Measurements from ENCODE around the gene VAPB. TPM values are rescaled to one million over a fixed set of nuclear protein-coding genes. Genes with fewer than 3 reads are reported as not detected.
"Not testable (repeated sequence)": the region's sequence is repeated elsewhere in the genome, so short reads cannot be mapped to it uniquely, and the experiment has no call there.

VAPB gene
- polyA plus RNA-seq, 3 donors: 51.2 to 53.5 (median 52.4) TPM

- no peak for DNase-seq
Observed at GRCh38 chr20:58403272-58403671, 14.2 kb downstream of the VAPB start.

DNA sequence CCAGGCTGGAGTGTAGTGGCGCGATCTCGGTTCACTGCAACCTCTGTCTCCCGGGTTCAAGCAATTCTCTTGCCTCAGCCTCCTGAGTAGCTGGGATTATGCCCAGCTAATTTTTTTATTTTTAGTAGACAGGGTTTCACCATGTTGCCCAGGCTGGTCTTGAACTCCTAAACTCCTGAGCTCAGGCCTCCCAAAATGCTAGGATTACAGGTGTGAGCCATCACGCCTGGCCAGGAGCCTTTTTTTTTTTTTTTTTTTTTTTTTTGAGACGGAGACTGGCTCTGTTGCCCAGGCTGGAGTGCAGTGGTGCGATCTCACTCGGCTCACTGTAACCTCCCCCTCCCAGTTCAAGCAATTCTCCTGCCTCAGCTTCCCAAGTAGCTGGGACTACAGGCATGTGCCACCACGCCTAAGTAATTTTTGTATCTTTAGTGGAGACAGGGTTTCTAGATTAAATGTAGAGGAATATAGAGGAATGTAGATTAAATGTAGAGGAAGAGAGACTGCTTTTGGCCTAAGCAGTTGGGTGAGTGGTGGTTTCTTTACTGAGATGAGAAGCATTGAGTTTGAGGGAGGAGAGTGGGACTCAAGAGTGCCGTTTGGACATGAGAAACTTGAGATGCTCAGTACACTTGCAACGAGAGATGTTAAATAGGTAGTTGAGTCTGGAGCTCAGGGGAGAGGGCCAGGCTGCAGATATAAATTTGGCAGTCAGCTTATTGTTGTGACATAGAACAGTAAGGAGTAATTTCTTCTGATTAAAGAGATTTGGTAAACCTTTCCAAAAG lies 16.7 kb downstream of the VAPB start:
- no peak for DNase-seq

GRCh38 chr20:58406422-58407001 lies 17.5 kb downstream of the VAPB start:
- DNase-seq: no peak

DNA sequence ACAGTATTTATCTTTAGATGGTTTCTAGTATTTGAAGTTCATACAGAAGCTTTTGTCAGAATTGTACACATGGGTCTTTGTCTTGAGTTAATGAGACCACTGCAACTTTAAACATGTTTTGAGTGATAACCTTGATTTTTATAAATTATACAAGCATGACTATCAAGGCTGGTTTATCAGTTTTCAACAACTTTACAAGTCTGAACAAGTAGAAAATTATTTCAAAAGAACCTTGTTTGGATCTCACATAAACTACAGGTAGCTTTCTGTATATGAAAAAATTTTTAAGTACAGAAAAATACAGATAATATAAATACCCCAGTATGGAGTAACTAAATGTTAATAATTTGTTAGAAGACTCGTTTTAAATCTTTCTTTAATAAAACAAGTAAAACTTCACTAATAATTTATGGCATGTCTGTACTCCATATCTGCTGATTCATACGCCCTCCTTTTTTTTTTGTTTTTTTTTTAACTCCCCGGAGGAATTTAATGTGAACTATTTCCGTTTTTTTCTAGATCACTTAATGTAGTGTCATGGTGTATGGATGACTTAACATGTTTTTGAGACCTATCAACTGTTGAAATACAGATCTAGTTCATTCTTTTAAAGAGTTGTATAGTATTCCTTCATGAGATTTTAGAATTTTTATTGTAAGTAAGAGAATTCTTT lies 18.3 kb downstream of the VAPB start:
- DNase-seq: no peak

DNA sequence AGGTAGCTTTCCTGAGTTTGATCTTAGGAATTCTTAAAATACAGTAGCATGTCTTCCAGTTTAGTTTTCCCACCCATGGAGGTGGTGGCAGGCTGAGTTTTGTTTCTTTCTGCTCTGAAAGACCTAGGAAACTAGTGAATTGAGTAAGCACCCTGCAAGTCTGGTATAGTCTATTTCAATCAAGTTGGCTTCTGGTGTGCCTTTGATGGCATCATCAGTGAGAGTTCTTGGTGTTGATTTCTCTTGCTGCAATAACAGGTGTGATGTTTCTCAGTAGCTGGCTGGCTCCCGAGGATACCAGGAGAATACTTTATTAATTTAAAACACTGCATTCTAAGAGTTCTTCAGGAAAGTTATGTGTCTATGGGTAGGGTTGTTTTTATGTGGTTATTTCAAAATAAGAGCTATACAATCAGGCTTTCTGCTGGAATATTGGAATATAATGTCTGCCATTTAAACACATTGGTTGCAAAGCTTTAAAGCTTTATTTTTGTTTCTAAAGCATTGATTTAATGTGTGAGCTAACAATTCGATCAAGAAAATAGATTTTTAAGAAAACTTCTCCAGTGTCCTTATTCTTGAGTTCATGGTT lies 19.0 kb downstream of the VAPB start:
- DNase-seq: no peak

- no peak for DNase-seq
Observed at GRCh38 chr20:58408603-58409246, 19.7 kb downstream of the VAPB start.

DNA sequence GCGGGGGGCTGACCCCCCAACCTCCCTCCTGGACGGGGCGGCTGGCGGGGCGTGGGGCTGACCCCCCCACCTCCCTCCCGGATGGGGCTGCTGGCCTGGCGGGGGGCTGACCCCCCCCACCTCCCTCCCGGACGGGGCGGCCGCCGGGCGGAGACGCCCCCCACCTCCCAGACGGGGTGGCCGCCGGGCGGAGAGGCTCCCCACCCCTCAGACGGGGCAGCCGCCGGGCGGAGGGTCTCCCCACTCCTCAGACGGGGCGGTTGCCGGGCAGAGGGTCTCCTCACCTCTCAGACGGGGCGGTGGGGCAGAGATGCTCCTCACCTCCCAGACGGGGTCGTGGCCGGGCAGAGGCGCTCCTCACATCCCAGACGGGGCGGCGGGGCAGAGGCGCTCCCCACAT lies 25.2 kb downstream of the VAPB start:
- DNase-seq: not testable (repeated sequence)

DNA sequence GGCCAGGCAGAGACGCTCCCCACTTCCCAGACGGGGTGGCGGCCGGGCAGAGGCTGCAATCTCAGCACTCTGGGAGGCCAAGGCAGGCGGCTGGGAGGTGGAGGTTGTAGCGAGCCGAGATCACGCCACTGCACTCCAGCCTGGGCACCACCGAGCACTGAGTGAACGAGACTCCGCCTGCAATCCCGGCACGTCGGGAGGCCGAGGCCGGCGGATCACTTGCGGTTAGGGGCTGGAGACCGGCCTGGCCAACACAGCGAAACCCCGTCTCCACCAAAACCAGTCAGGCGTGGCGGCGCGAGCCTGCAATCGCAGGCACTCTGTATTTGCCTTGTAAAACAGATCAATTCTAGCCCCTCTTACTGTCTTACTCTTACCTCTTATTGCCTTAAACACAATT lies 25.8 kb downstream of the VAPB start:
- DNase-seq: not testable (repeated sequence)

GRCh38 chr20:58416057-58416456 lies 27.0 kb downstream of the VAPB start:
- no peak for DNase-seq

DNA sequence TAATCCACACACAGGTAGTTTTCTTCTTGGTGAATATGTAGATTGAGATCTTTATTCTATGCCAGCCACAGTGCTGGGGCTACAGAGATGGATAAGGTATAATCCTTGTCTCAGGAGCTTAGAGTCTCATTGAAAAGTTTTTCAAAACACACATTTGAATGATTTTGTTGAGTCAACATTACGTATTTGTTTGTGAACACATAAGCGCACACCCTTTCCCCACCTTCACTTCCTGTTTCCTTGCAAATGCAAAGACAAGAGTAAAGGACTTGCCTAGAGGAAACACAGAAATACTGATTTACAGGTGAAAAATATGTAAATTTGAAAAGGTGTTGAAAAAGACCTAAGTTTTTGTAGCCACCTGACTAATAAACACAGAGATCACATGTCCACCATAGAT lies 27.8 kb downstream of the VAPB start:
- DNase-seq: no peak

- no peak for DNase-seq
Observed at GRCh38 chr20:58417438-58417837, 28.4 kb downstream of the VAPB start.

GRCh38 chr20:58418949-58419748 lies 30.1 kb downstream of the VAPB start:
- DNase-seq: no peak

DNA sequence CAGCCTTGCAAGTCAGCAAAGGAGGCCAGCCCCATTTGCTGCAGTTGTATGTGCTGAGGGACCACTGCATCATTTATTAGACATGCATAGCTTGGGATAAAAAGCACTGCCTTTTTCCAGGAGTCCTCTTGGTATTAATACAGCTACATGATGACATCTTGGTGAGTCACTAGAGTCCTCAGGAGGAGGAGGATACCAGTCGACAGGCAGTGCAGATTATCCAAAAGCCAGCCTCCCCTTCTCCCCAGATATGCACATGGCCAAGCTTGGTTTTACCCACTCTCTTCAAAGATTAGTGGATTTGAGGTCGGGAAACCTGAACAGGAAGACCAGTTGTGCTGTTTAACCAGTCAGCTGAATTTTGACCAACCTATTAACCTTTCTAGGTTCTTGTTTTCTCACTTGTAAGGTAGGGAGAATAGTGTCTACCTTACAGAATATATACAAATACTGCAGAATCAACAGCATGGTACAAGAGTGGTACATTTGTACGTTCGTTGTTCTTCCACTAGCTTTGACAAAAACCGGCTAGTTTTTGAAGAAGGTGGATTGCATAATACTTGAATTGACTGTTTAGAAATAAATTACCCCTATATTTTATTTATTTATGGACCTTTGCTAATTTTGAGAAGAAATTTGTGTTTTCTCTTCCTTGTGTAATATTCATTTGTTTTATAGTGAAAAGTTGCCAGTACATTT lies 31.9 kb downstream of the VAPB start:
- no peak for DNase-seq

DNA sequence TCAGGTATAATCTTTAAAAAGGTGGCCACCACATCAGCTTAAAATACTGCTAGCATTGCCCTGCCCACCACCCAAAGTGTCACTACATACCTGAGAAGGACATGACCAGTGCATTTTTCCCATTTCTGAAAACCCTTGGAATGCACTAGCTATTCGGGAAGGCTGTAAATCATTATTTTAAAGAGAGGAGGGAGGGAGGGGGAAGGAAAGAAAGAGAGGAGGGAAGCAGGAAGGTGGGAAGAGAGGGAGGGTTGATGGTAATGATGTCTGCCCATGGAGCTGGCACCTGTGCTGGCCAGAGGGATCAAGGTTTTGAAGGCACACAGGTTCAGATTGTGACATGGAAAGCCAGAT lies 32.4 kb downstream of the VAPB start:
- DNase-seq: no peak

DNA sequence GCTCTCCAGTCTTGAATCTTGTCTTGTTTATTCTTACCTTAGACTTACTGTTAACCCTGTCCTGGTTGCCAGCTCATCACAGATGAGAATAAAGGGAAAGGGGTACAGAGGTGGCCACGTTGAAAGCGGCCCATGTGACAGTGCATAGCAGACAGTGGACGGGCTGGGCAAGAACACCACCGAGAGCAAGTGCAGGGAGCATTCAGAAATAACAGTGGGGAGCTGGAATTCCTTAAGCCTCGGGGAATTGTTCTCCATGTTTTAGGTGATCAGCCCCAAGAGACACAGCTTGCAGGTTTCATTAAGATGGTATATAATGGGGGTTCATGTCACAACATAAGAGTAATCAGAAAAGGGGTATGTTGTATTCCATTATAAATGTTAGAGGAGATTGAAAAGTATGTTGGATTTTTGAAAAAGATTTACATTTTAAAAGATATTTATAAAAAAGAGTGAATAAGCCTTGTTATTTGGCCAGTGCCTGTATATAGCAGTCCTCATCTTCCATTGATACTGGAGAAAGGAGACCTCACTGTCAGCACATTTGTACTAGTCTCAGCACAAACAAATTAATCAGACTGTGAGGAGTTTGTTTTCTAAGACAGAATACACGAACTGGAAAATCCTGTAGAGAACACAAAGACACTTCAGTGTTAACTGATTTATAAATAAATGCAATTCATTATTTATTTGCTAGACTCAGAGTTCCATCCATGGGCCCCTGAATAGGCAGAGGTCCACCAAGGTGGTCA lies 35.4 kb downstream of the VAPB start:
- DNase-seq: no peak

DNA sequence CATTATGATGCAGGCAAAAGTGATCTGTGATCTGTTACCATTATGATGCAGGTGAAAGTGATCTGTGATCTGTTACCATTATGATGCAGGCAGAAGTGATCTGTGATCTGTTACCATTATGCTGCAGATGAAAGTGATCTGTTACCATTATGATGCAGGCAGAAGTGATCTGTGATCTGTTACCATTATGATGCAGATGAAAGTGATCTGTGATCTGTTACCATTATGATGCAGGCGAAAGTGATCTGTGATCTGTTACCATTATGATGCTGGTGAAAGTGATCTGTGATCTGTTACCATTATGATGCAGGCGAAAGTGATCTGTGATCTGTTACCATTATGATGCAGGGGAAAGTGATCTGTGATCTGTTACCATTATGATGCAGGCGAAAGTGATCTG lies 38.5 kb downstream of the VAPB start:
- not testable (repeated sequence) for DNase-seq

- DNase-seq: no peak
Observed at GRCh38 chr20:58428364-58428763, 39.3 kb downstream of the VAPB start.

DNA sequence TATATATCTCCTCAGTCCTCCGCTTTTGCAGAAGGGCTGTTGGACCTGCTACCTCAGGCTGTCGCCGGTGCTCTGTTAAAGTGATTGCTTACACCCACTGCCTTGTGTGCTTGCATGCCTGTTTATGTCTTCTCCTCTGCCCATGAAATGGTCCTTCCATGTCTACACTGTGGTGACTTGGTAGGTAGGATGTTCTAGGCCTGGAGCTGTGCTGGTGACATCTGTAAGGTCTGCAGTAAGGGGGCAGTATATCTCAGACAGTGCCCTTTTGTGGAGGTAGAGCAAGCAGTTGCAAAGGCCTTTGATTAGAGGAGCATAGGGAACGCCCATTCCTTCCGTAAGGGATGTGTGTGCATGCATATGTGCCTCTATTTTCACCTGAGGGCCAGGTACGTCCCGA lies 40.3 kb downstream of the VAPB start:
- DNase-seq: no peak

- DNase-seq: no peak
Observed at GRCh38 chr20:58431134-58431533, 42.1 kb downstream of the VAPB start.

All from renal pelvis (tissue), 4 donors.